ENCODE data around the gene TMEM143. TPM values are rescaled to one million over a fixed set of nuclear protein-coding genes. Genes with fewer than 3 reads are reported as not detected.
"Not testable (repeated sequence)": the region's sequence is repeated elsewhere in the genome, so short reads cannot be mapped to it uniquely, and the experiment has no call there.

TMEM143 gene
- total RNA-seq, 1 donor from 2014 or later, result 13.1 TPM

- intact Hi-C loops (cut with micrococcal nuclease), result no loop called here
- H3K27me3 Mint-ChIP-seq, result no peaks in the 10 kb centered on the region
- H3K9me3 Mint-ChIP-seq, result no peaks in the 10 kb centered on the region
- DNase-seq, result no peak
- no peaks in the 10 kb centered on the region for H3K4me1 Mint-ChIP-seq
- no peak overlapping the region for H3K4me3 Mint-ChIP-seq
- no peaks in the 10 kb centered on the region for H3K36me3 Mint-ChIP-seq (ENCODE audit: low read depth)
- H3K27ac Mint-ChIP-seq, result no peak overlapping the region
Observed at GRCh38 chr19:48296963-48297734, 66.6 kb downstream of the TMEM143 start.

GRCh38 chr19:48295458-48295857, 68.3 kb downstream of the TMEM143 start:
- no peak overlapping the region for H3K4me3 Mint-ChIP-seq
- intact Hi-C loops (cut with micrococcal nuclease), result no loop called here

GRCh38 chr19:48292798-48293197, 70.9 kb downstream of the TMEM143 start:
- H3K27me3 Mint-ChIP-seq, result peaks cover 5% of the 10 kb centered on the region
- peaks cover 7% of the 10 kb centered on the region for H3K4me1 Mint-ChIP-seq

More at GRCh38 chr19:48295458-48295857, 68.3 kb downstream of the TMEM143 start:
- Mint-ChIP-seq H3K27me3 (peaks cover 3% of the 10 kb centered on the region), H3K4me1 (peaks cover 7% of the 10 kb centered on the region), H3K9me3 (no peaks in the 10 kb centered on the region), H3K27ac (no peak overlapping the region), H3K36me3 (ENCODE audit: low read depth) (no peaks in the 10 kb centered on the region)
- no peak for DNase-seq

GRCh38 chr19:48291489-48291815, 72.3 kb downstream of the TMEM143 start:
- peak overlapping the region; percentile 86 for H3K4me3 Mint-ChIP-seq
- not testable (repeated sequence) for DNase-seq

More at GRCh38 chr19:48292798-48293197, 70.9 kb downstream of the TMEM143 start:
- H3K9me3 Mint-ChIP-seq, result no peaks in the 10 kb centered on the region
- intact Hi-C loops (cut with micrococcal nuclease), result no loop called here
- no peak overlapping the region for H3K4me3 Mint-ChIP-seq
- H3K27ac Mint-ChIP-seq, result no peak overlapping the region
- no peaks in the 10 kb centered on the region for H3K36me3 Mint-ChIP-seq (ENCODE audit: low read depth)
- DNase-seq, result no peak

GRCh38 chr19:48290771-48291488, 72.8 kb downstream of the TMEM143 start:
- Mint-ChIP-seq H3K27me3 (peaks cover 8% of the 10 kb centered on the region), H3K9me3 (peaks cover 7% of the 10 kb centered on the region), H3K4me3 (peak overlapping the region; percentile 86), H3K36me3 (ENCODE audit: low read depth) (no peaks in the 10 kb centered on the region), H3K27ac (no peak overlapping the region), H3K4me1 (peaks cover 7% of the 10 kb centered on the region)
- DNase-seq, result peak; percentile 90
- intact Hi-C loops (cut with micrococcal nuclease), result loop anchor here (1.0 kb wide), 1 partner anchor 24 kb away; no protein-coding TSS in a partner anchor

More at GRCh38 chr19:48291489-48291815, 72.3 kb downstream of the TMEM143 start:
- not testable (repeated sequence) for H3K27ac Mint-ChIP-seq; H3K27me3 Mint-ChIP-seq; H3K9me3 Mint-ChIP-seq; H3K4me1 Mint-ChIP-seq; H3K36me3 Mint-ChIP-seq (ENCODE audit: low read depth)
- intact Hi-C loops (cut with micrococcal nuclease), result loop anchor here (1.0 kb wide), 1 partner anchor 24 kb away; no protein-coding TSS in a partner anchor

GRCh38 chr19:48290401-48290770, 73.4 kb downstream of the TMEM143 start:
- peaks cover 7% of the 10 kb centered on the region for H3K9me3 Mint-ChIP-seq
- DNase-seq, result no peak
- no peaks in the 10 kb centered on the region for H3K36me3 Mint-ChIP-seq (ENCODE audit: low read depth)
- intact Hi-C loops (cut with micrococcal nuclease), result no loop called here
- H3K27ac Mint-ChIP-seq, result no peak overlapping the region
- no peak overlapping the region for H3K4me3 Mint-ChIP-seq
- H3K27me3 Mint-ChIP-seq, result peaks cover 8% of the 10 kb centered on the region
- peaks cover 7% of the 10 kb centered on the region for H3K4me1 Mint-ChIP-seq

GRCh38 chr19:48287748-48288147, 76.0 kb downstream of the TMEM143 start:
- Mint-ChIP-seq H3K9me3 (peaks cover 12% of the 10 kb centered on the region), H3K27me3 (peaks cover 8% of the 10 kb centered on the region), H3K36me3 (ENCODE audit: low read depth) (peaks cover 3% of the 10 kb centered on the region), H3K4me1 (peaks cover 7% of the 10 kb centered on the region), H3K4me3 (no peak overlapping the region), H3K27ac (no peak overlapping the region)
- intact Hi-C loops (cut with micrococcal nuclease), result no loop called here
- DNase-seq, result no peak

GRCh38 chr19:48284896-48285295, 78.8 kb downstream of the TMEM143 start:
- no peak for DNase-seq
- Mint-ChIP-seq H3K4me1 (no peaks in the 10 kb centered on the region), H3K36me3 (ENCODE audit: low read depth) (peaks cover 3% of the 10 kb centered on the region), H3K4me3 (no peak overlapping the region), H3K9me3 (peaks cover 12% of the 10 kb centered on the region), H3K27me3 (peaks cover 3% of the 10 kb centered on the region), H3K27ac (no peak overlapping the region)
- intact Hi-C loops (cut with micrococcal nuclease), result no loop called here

GRCh38 chr19:48283908-48284307, 79.8 kb downstream of the TMEM143 start:
- DNase-seq, result no peak
- H3K27ac Mint-ChIP-seq, result no peak overlapping the region
- no peak overlapping the region for H3K4me3 Mint-ChIP-seq
- H3K27me3 Mint-ChIP-seq, result peaks cover 2% of the 10 kb centered on the region
- H3K4me1 Mint-ChIP-seq, result peaks cover 2% of the 10 kb centered on the region
- intact Hi-C loops (cut with micrococcal nuclease), result no loop called here
- H3K9me3 Mint-ChIP-seq, result peaks cover 12% of the 10 kb centered on the region
- H3K36me3 Mint-ChIP-seq (ENCODE audit: low read depth), result peaks cover 3% of the 10 kb centered on the region

Other genes with a start within 250 kb of the TMEM143 start
- gene LIG1, start 193.6 kb downstream of the TMEM143 start, total RNA-seq, result 138 and 144 TPM in 2 replicates
- 8.0 and 9.9 TPM in 2 replicates for gene ZSWIM9, start 193.3 kb downstream of the TMEM143 start, total RNA-seq
- gene CARD8, start 108.0 kb downstream of the TMEM143 start, total RNA-seq, result 125 and 127 TPM in 2 replicates
- 0.21 and 0.30 TPM in 2 replicates for gene ZNF114, start 93.9 kb downstream of the TMEM143 start, total RNA-seq
- 278 and 281 TPM in 2 replicates for gene EMP3, start 38.4 kb downstream of the TMEM143 start, total RNA-seq
- 0.33 TPM in 1 of 2 replicates, not detected in the other for gene SYNGR4, start 427 bp upstream of the TMEM143 start, total RNA-seq
- 75.5 and 77.7 TPM in 2 replicates for gene KDELR1, start 27.6 kb upstream of the TMEM143 start, total RNA-seq
- gene GRIN2D, start 29.7 kb upstream of the TMEM143 start, total RNA-seq, result 0.16 and 0.26 TPM in 2 replicates
- gene GRWD1, start 82.0 kb upstream of the TMEM143 start, total RNA-seq, result 89.1 and 90.6 TPM in 2 replicates
- 2.4 TPM in 2 replicates for gene KCNJ14, start 91.6 kb upstream of the TMEM143 start, total RNA-seq
- 30.6 and 31.6 TPM in 2 replicates for gene CYTH2, start 105.4 kb upstream of the TMEM143 start, total RNA-seq
- 3.0 and 3.6 TPM in 2 replicates for gene LMTK3, start 147.9 kb upstream of the TMEM143 start, total RNA-seq
- not detected in 2 replicates for gene SULT2B1, start 188.2 kb upstream of the TMEM143 start, total RNA-seq
- gene SPACA4, start 242.8 kb upstream of the TMEM143 start, total RNA-seq, result not detected in 2 replicates